AML-193 (cell line): ENCODE data around the gene CLNK.

ENCODE experiments used
- DNase-seq, 2 experiments: peaks; one replicate each; lab custom pipeline; 2025; lab: John Stamatoyannopoulos, UW

The CLNK gene

GRCh38 chr4:10701702-10702460 is 17.3 kb upstream of the CLNK start:
- DNase-seq, result no peak

DNA sequence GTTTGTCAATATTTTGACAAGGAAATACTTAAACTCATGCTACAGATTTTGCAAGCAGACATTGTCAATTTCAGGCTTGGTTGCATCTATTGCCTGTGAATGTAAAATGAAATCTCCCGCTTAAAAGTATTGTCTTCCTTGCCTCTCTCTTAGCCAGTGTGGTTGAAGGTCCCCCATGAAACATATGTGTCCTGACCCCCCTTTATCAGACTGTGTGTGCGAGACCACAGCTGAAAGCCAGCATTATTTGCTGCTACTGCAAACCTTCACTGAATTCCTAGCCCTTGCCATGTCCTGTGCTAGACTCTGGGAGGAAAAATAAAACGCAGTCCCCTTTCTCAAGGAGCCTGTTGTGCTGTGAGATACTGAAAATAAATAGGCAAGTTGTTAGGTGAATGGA is 16.6 kb upstream of the CLNK start:
- no peak for DNase-seq

- DNase-seq, result no peak
These were observed 13.6 kb upstream of the CLNK start for GRCh38 chr4:10698172-10698571.

DNA sequence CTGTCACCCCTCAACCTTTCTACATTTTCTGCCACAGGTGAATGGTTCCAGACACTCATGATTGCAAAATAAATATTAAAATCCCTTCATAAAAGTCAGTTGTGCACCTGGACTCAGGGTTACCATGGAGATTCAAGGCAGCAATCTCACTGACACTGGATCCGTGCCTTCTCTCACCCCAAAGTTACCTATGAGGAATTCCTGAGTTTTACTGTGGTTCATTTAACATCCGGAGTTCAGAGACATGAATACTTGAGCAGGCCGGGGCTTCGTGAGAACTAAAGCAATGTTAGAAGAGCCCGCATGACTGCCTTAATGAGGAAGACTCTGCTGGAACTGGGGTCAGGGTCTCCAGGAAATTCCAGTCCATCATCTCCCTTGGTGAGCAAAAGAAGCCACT is 12.5 kb upstream of the CLNK start:
- no peak for DNase-seq

DNA sequence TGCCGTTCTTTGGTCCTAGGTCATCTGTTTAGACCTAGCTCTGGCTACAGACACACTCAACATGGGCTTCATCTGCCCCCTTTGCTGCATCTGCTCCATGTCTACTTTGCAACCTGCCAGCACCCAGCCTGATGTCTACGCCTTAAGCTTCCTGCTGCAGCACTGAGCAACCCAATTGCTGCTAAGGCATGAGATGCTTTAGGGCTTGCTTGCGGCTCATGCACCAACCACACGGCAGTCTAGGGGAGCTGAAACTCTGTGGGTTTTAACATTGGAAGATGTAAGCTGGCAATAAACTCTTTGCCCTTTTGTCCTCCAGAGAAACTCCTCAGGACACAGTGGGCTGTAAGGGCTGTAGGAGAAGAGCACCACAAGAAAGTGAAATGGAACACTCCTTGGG is 11.7 kb upstream of the CLNK start:
- no peak for DNase-seq

GRCh38 chr4:10694828-10695209 is 10.3 kb upstream of the CLNK start:
- DNase-seq, result no peak

- DNase-seq, result no peak
These were observed 9.7 kb upstream of the CLNK start for GRCh38 chr4:10694151-10694827.

DNA sequence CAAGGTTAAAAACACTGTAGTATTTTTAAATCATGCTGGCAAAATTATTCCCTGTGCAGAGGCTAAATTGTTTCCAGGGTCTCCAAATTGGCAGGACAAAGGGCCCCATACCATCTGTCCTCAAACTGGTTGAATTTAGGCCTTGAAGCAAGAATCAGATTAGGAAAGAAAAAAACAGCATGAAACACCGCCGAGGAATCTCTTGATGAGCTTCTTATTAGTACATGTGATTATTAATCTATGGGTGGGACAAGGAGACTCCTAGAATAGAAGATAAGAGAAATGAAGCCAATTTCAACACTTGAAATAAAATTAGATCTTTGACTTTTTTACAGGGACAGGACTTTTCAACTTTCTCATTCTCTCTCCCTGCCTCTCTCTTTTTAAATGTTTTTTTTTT is 7.1 kb upstream of the CLNK start:
- no peak for DNase-seq

DNA sequence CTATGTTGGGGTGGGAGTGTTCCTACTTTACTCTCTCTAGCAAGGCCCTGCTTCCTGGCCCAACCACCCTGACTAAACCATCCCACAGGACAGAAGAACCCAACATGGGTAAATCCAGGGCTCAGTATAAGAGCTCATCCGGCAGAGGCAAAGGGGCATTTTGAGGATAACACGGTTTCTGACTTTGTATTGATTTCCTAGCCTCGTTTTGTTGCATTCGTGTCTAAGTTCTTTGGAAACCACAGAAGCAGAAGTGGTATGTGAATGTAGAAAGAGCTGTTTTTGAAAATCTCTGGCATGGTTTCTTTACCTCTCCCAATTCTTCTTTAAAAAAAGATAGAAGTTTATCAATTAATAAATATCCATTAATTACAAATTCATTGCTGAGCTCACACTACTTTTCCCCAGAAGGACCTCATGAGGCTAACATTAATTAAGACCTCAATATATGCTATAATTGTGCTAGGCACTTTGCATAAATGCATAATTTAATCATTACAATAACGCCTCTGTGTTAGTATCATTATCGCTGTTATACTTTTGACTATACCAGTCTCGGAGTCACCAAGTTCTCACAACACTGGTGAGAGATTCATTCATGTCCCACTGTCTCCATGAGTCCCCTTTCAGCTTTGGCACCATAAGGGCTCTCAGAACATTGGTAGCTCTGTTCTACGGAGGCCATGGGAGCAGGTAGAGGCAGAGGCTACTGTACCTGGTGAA is 5.8 kb upstream of the CLNK start:
- peak in 1 of 2 experiments; percentile 7 for DNase-seq

GRCh38 chr4:10688846-10689245 is 4.3 kb upstream of the CLNK start:
- no peak for DNase-seq

DNA sequence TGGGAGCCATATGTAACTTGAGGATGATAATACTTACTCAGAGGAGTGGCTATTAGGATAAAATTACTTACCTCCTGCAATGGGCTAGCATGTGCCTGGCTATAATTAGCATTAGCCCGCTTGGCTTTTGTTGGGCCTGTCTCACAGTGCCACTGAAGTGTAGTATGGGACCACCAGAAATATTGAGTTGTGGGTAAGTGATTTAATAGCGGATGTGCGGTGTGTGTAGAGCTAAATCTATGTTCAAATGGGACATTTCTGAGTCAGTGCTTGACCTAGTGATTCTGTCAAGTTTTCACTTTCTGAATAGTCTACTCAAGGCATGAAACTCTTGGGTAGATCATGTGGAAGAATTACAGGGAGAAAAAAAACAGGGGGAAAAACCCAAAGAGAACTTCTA is 3.5 kb upstream of the CLNK start:
- no peak for DNase-seq

DNA sequence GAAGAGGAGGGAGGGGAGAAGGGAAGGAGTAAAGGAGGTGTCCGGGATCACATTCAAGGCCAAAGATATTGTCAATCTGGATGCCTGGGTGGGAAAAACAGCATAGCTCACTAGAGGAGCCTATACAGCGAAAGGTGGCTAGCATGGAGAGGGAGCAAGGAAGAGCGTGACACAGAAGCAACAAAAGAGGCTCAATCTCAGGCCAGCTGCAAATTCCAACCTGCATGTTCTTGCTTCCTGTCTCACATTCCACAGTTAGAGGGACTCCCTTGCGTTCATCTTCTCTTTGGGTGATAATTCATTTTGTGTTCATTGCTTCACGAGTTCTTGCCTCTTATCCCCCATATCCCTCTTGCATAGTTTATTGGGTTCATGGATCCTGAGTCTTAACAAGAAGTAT is 3.0 kb upstream of the CLNK start:
- no peak for DNase-seq

- no peak for DNase-seq
These were observed 2.2 kb downstream of the CLNK start for GRCh38 chr4:10682397-10682796.

DNA sequence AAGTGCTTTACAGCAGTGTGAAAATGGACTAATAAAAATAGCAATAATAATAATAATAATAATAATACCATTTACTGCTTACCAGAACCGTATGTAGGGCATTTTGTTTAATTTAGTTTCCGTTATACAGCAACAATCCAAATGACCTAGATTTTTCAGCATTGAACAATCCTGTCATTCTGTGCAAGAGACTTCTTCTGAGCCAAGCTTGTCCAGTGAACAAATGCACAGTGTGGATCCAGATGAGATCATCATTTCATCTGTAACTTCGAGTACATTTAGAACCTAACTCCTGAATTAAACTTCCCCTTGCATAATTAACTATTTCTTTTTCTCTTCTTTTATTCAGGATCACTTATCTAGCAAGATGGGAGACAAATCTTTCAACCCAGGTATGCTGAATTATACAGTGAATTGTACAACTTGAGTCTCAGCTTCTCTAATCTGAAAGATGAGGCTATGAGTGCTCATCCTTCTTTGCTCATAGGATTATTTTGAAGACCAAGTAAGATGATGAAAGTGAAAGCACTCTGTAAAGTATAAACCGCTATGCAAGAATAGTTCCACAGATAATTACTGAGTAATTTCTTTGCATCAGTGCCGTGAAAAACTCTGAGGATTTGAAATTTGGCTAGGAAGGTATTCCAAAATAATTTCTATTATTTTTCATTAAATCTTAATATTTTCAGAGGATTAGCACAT is 6.6 kb downstream of the CLNK start:
- DNase-seq, result no peak

GRCh38 chr4:10673817-10674369 is 10.7 kb downstream of the CLNK start:
- no peak for DNase-seq

- no peak for DNase-seq
These were observed 12.2 kb downstream of the CLNK start for GRCh38 chr4:10672379-10672778.

DNA sequence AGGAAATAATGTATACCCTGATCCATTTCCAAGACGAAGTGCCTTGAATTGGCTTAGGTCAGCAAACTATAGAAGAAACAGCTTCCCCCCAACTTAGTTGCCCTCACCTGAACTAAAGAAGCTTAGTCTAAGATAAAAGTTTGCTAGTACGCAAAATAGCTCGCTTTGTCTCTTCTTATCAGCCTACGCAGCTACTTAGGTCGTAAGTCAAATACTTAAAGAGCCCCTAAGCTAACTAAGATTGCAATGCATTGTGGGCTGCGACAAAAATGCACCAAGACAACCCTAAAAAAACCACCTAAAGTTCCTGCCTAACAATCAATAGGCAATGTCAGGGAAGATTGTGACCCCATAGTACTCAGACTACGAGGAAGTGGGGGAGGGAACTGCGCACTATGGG is 12.8 kb downstream of the CLNK start:
- DNase-seq, result no peak

DNA sequence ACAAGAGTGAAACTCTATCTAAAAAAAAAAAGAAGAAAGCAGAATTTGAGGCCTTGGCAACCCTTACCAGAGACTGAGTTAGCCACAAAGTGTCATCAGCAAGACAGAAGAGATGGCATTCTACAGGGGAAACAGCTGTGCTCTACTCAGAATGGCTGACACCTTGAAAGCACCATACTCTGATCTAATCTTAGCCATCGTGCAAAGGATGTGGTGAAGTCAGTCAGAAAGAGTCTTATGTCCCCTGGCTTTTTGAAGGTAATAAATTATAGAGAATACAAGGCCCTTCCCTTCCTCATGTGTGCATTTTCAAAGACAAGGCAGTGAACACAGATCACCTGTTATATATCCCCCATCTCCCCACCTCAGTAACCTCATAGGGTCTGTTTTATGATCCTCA is 13.2 kb downstream of the CLNK start:
- DNase-seq, result no peak

GRCh38 chr4:10670321-10670720 is 14.2 kb downstream of the CLNK start:
- DNase-seq, result no peak

DNA sequence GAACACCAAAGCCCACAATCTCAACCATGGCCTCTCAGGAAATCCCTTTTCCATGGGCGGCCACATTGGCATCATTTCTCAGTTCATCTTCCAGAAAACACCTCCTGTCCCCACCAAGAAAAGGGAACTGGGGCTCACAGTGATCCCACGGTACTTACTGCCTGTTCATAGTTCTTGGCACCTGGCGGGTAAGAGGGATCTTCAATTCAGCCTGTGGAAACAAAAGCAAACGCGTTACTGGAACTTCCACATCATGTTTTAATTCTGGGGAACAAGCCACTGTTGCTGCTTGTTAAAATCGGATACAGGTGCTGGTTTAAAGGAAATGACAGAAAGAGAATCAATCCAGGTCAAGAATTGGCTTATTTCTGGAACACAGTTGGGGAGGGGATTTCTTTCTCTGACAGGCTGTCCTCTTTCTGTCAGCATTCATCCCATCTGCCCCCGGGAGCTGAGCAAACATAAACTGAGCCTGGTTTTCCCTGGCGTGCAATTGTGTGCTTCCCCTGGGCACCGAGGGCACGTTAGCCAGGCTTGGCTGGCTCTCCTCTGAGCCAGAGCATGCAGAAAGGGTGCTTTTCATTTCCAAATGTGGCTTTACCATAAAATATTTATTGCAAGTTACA is 16.8 kb downstream of the CLNK start:
- DNase-seq, result no peak

GRCh38 chr4:10666616-10667015 is 18.0 kb downstream of the CLNK start:
- DNase-seq, result no peak

DNA sequence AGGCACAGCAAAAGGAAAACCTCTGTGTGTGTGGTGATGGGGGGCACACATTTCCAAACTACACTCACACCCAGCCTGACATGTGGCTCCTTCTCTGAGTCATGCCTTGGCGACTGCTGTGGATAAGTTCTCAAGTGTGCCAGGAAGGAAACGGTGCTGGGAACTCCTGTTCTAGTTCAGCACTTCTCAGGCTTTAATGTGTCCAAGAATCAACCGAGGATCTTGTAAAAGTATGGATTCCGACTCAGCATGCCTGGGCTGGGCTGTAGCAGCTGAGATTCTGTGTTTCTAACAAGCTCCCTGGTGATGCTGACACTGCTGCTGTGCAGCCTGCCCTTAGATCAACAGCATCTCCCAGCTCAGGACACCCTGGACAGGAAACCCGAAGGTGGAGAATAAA is 20.2 kb downstream of the CLNK start:
- no peak for DNase-seq
